MCF 10A (cell line): ENCODE results near the gene ESRRG. TPM values are rescaled to one million over a fixed set of nuclear protein-coding genes. Genes with fewer than 3 reads are reported as not detected.

ENCODE experiments used
- BruUV-seq: library from RNA; stranded (reverse); fragments of 400-500 nt; replicated peaks from 2 replicates; lab custom pipeline; 2021; lab: Mats Ljungman, UMichigan
- CTCF ChIA-PET: fragments of 300-600 bp; sonication (Branson Sonifier 250); formaldehyde crosslinking; extraction: SDS; loops from one replicate; lab custom pipeline; 2021; ENCODE audit warnings: antibody characterized with exemption, inconsistent platforms; lab: Yijun Ruan, JAX
- POLR2A ChIA-PET: fragments of 300-600, 350-650 bp; sonication (Branson Sonifier 250); formaldehyde crosslinking; extraction: SDS; loops from one replicate; lab custom pipeline; 2020; ENCODE audit warnings: antibody characterized with exemption, inconsistent platforms; lab: Yijun Ruan, JAX
- DNase-seq: peaks from one replicate; pipeline ENCODE4 v3.0.0-alpha.2; 2018; ENCODE audit not compliant: unreplicated experiment
- H3K27ac Mint-ChIP-seq: one replicate; pipeline ENCODE4 v1.8.0; 2022; ENCODE audit warnings: mild to moderate bottlenecking, low read depth, mixed read lengths; ENCODE audit not compliant: unreplicated experiment
- H3K27me3 Mint-ChIP-seq: one replicate; pipeline ENCODE4 v1.8.0; 2022; ENCODE audit warnings: mixed read lengths; ENCODE audit not compliant: insufficient read depth, unreplicated experiment
- H3K36me3 Mint-ChIP-seq: one replicate; pipeline ENCODE4 v1.8.0; 2022; ENCODE audit warnings: mild to moderate bottlenecking, moderate library complexity, mixed read lengths; ENCODE audit not compliant: insufficient read depth, unreplicated experiment
- H3K4me1 Mint-ChIP-seq: one replicate; pipeline ENCODE4 v1.8.0; 2022; ENCODE audit warnings: mixed read lengths; ENCODE audit not compliant: insufficient read depth, unreplicated experiment
- H3K4me3 Mint-ChIP-seq: one replicate; pipeline ENCODE4 v1.8.0; 2022; ENCODE audit warnings: mild to moderate bottlenecking, moderate library complexity, mixed read lengths; ENCODE audit not compliant: unreplicated experiment
- H3K9me3 Mint-ChIP-seq: one replicate; pipeline ENCODE4 v1.8.0; 2022; ENCODE audit warnings: mixed read lengths; ENCODE audit not compliant: unreplicated experiment
- CTCF ChIP-seq: fragments of 200-600 bp; IDR thresholded peaks from one replicate; pipeline ENCODE4 v1.8.0; 2022; ENCODE audit warnings: antibody characterized with exemption, mild to moderate bottlenecking; ENCODE audit not compliant: unreplicated experiment
- intact Hi-C: fragments of 100-400 bp; cut with micrococcal nuclease; formaldehyde crosslinking; loops from 2 replicates; pipeline ENCODE4 v1.14.1; 2022
- total RNA-seq: library from RNA; stranded (reverse); gene quantifications from 2 replicates; pipeline ENCODE4 v1.2.3, GENCODE V29; 2022

The ESRRG gene
- total RNA-seq, 1 experiment from 2014 or later, result 0.44 TPM

GRCh38 chr1:216688127-216688657 lies 35.0 kb downstream of the ESRRG start:
- no TSS peak for BruUV-seq
- DNase-seq, result no peak
- H3K4me3 Mint-ChIP-seq, result no peak overlapping the region
- POLR2A ChIA-PET, result no interaction called here
- H3K27me3 Mint-ChIP-seq, result peaks cover 58% of the 10 kb centered on the region
- H3K27ac Mint-ChIP-seq, result no peak overlapping the region
- CTCF ChIA-PET, result no interaction called here
- no peak for TF ChIP-seq CTCF
- H3K9me3 Mint-ChIP-seq, result no peaks in the 10 kb centered on the region
- H3K4me1 Mint-ChIP-seq, result no peaks in the 10 kb centered on the region
- no peaks in the 10 kb centered on the region for H3K36me3 Mint-ChIP-seq
- intact Hi-C loops, result no loop called here

- POLR2A ChIA-PET, result no interaction called here
- Mint-ChIP-seq H3K36me3 (no peaks in the 10 kb centered on the region), H3K9me3 (no peaks in the 10 kb centered on the region), H3K4me1 (no peaks in the 10 kb centered on the region), H3K27me3 (peaks cover 69% of the 10 kb centered on the region), H3K4me3 (no peak overlapping the region), H3K27ac (no peak overlapping the region)
- intact Hi-C loops, result no loop called here
- no TSS peak for BruUV-seq
- DNase-seq, result peak; percentile 34
- TF ChIP-seq CTCF, result no peak
- CTCF ChIA-PET, result interaction anchor here (0.6 kb wide), 1 partner anchor 348 kb away, joined by 5 read pairs; no protein-coding TSS in a partner anchor
These were observed 36.1 kb downstream of the ESRRG start for GRCh38 chr1:216686860-216687766.

- H3K36me3 Mint-ChIP-seq, result no peaks in the 10 kb centered on the region
- ChIA-PET CTCF (interaction anchor here (0.6 to 1.6 kb wide), 2 partner anchors 12 to 897 kb away, joined by 3 to 6 read pairs; no protein-coding TSS in a partner anchor), POLR2A (no interaction called here)
- no peak overlapping the region for H3K4me3 Mint-ChIP-seq
- H3K27ac Mint-ChIP-seq, result no peak overlapping the region
- no peak for TF ChIP-seq CTCF
- no peaks in the 10 kb centered on the region for H3K4me1 Mint-ChIP-seq
- intact Hi-C loops, result no loop called here
- DNase-seq, result no peak
- BruUV-seq, result no TSS peak
- peaks cover 85% of the 10 kb centered on the region for H3K27me3 Mint-ChIP-seq
- no peaks in the 10 kb centered on the region for H3K9me3 Mint-ChIP-seq
These were observed 40.5 kb downstream of the ESRRG start for GRCh38 chr1:216682752-216683151.

- Mint-ChIP-seq H3K36me3 (no peaks in the 10 kb centered on the region), H3K4me1 (no peaks in the 10 kb centered on the region), H3K27me3 (peaks cover 61% of the 10 kb centered on the region), H3K27ac (no peak overlapping the region), H3K9me3 (no peaks in the 10 kb centered on the region), H3K4me3 (no peak overlapping the region)
- no peak for TF ChIP-seq CTCF
- ChIA-PET POLR2A (interaction anchor here (0.7 kb wide), 1 partner anchor 1136 kb away, joined by 3 read pairs; no protein-coding TSS in a partner anchor), CTCF (no interaction called here)
- BruUV-seq, result no TSS peak
- DNase-seq, result no peak
- intact Hi-C loops, result no loop called here
These were observed 44.1 kb downstream of the ESRRG start for GRCh38 chr1:216679108-216679507.
